Measurements from ENCODE around the gene COL9A1. TPM values are rescaled to one million over a fixed set of nuclear protein-coding genes. Genes with fewer than 3 reads are reported as not detected.

COL9A1 gene
- total and polyA plus RNA-seq, 9 of the 15 experiments (the other 6 are each of a cell fraction or from before 2014, with no cell fraction given): 0.01 to 0.13 (median 0.06) TPM; not detected in 1

DNA sequence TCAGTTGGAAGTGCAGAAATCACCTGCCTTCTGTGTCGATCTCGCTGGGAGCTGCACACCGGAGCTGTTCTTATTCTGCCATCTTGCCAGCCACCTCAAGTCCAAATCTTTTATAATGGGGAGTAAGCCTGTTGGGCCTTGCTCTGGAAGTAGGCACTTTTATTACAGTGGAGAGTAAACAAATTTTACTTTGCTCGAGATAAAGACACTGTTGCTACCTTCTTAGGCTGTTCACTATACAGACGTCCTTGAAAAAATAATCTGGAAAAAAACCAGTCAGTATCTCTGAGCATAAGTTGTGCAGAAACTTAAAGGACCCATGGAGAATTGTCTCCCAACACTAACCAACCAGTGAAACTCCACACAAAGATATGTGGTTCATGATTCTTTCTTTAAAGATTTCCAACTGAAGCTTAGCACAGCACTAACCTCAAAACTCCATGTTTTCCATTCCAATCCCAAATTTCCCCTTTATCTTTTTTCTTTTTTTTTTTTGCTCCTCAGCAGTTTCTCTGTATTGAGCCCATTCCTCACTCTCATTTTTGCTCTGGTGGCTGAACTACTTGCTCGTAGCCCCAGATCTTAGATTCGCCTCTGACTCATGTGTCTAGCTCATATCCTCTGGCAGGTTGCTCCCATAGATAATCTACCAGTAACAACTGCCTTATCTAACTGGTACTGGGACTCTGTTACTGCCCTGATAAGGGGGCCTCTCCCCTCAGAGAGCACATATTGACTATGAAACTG, 34.3 kb upstream of the COL9A1 start (continued):
- TF ChIP-seq, protein P1, sequence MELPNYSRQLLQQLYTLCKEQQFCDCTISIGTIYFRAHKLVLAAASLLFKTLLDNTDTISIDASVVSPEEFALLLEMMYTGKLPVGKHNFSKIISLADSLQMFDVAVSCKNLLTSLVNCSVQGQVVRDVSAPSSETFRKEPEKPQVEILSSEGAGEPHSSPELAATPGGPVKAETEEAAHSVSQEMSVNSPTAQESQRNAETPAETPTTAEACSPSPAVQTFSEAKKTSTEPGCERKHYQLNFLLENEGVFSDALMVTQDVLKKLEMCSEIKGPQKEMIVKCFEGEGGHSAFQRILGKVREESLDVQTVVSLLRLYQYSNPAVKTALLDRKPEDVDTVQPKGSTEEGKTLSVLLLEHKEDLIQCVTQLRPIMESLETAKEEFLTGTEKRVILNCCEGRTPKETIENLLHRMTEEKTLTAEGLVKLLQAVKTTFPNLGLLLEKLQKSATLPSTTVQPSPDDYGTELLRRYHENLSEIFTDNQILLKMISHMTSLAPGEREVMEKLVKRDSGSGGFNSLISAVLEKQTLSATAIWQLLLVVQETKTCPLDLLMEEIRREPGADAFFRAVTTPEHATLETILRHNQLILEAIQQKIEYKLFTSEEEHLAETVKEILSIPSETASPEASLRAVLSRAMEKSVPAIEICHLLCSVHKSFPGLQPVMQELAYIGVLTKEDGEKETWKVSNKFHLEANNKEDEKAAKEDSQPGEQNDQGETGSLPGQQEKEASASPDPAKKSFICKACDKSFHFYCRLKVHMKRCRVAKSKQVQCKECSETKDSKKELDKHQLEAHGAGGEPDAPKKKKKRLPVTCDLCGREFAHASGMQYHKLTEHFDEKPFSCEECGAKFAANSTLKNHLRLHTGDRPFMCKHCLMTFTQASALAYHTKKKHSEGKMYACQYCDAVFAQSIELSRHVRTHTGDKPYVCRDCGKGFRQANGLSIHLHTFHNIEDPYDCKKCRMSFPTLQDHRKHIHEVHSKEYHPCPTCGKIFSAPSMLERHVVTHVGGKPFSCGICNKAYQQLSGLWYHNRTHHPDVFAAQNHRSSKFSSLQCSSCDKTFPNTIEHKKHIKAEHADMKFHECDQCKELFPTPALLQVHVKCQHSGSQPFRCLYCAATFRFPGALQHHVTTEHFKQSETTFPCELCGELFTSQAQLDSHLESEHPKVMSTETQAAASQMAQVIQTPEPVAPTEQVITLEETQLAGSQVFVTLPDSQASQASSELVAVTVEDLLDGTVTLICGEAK (IDR thresholded peaks at IDR 0.05): peak; percentile 7; the same call in 1 of the 2 replicates
- TF ChIP-seq, protein P1 (CRISPR knock-in tag; IDR thresholded peaks at IDR 0.05): no peak
- TF ChIP-seq ZNF584 (CRISPR knock-in tag; IDR thresholded peaks at IDR 0.05; ENCODE audit: low read depth) (peak; percentile 96), ZC3H11A (IDR thresholded peaks at IDR 0.05; ENCODE audit: low read depth, low read length) (0 out of 2 replicates have a peak, but pooled peaks have one; percentile 64), ZEB2 (IDR thresholded peaks at IDR 0.05) (peak; percentile 72; the same call in 1 of the 2 replicates), ZNF354B (CRISPR knock-in tag; IDR thresholded peaks at IDR 0.05) (peak; percentile 58), ZNF444 (CRISPR knock-in tag; IDR thresholded peaks at IDR 0.05) (peak; percentile 75; the same call in 1 of the 2 replicates), NFE2L1 (tag; IDR thresholded peaks at IDR 0.05; ENCODE audit: borderline replicate concordance, low read depth) (no peak), SMARCA4 (IDR thresholded peaks at IDR 0.05) (peak; percentile 100), ETV6 (IDR thresholded peaks at IDR 0.05; ENCODE audit: borderline replicate concordance in 1 of 2, low read depth in 2 of 2, low read length in 1 of 2) (peak in 1 of 2 experiments; percentile 78; a peak in 2 of 4 replicates), ETV6 (CRISPR knock-in tag; IDR thresholded peaks at IDR 0.05; ENCODE audit: borderline replicate concordance) (no peak), RFX1 (IDR thresholded peaks at IDR 0.05) (no peak), ZNF282 (CRISPR knock-in tag; IDR thresholded peaks at IDR 0.05) (no peak), KDM2B (CRISPR knock-in tag; IDR thresholded peaks at IDR 0.05) (no peak), NBN (IDR thresholded peaks at IDR 0.05; ENCODE audit: low read depth) (peak; percentile 98), ATF1 (CRISPR knock-in tag; IDR thresholded peaks at IDR 0.05) (no peak), ATF1 (tag; IDR thresholded peaks at IDR 0.05) (peak; percentile 77; the same call in 1 of the 2 replicates), RBM25 (IDR thresholded peaks at IDR 0.05; ENCODE audit: low read depth, low read length, severe bottlenecking) (no peak), ZNF780A (CRISPR knock-in tag; IDR thresholded peaks at IDR 0.05) (no peak)
- TF ChIP-seq, protein P2, sequence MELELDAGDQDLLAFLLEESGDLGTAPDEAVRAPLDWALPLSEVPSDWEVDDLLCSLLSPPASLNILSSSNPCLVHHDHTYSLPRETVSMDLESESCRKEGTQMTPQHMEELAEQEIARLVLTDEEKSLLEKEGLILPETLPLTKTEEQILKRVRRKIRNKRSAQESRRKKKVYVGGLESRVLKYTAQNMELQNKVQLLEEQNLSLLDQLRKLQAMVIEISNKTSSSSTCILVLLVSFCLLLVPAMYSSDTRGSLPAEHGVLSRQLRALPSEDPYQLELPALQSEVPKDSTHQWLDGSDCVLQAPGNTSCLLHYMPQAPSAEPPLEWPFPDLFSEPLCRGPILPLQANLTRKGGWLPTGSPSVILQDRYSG (tag; conservative IDR thresholded peaks at IDR 0.05; ENCODE audit: low read depth): peak; percentile 42; the same call in 1 of the 2 replicates

Data from K562 (cell line).